GM19035 (cell line): Measurements from ENCODE around the gene STARD6.
"Not testable (repeated sequence)": the region's sequence is repeated elsewhere in the genome, so short reads cannot be mapped to it uniquely, and the experiment has no call there.

Experiments used
- ATAC-seq: cut with Tn5 transposase; IDR thresholded peaks from one replicate; pipeline ENCODE4 v1.9.1; 2021; ENCODE audit not compliant: unreplicated experiment

STARD6 gene

GRCh38 chr18:54357660-54358494 lies at the start of gene STARD6, which contains the start of gene C18orf54:
TSS of gene STARD6 (minus strand) at chr18:54357858. CDS start at chr18:54354573, 3,285 bp downstream.
TSS of gene C18orf54 (plus strand) at chr18:54357906. CDS start at chr18:54360573, 2,667 bp downstream.
- ATAC-seq = peak; percentile 94

- ATAC-seq = no peak
These were observed 47.6 kb upstream of the STARD6 start for GRCh38 chr18:54405290-54405689.

GRCh38 chr18:54396760-54397159 lies 39.1 kb upstream of the STARD6 start:
- no peak for ATAC-seq

- no peak for ATAC-seq
These were observed 36.1 kb upstream of the STARD6 start for GRCh38 chr18:54393648-54394294.

- ATAC-seq = no peak
These were observed 34.9 kb upstream of the STARD6 start for GRCh38 chr18:54392543-54393023.

GRCh38 chr18:54390838-54391237 lies 33.2 kb upstream of the STARD6 start:
- ATAC-seq = no peak

GRCh38 chr18:54389143-54389505 lies 31.5 kb upstream of the STARD6 start:
- peak; percentile 8 for ATAC-seq

GRCh38 chr18:54388203-54389142 lies 30.8 kb upstream of the STARD6 start:
- ATAC-seq = peak; percentile 89

GRCh38 chr18:54387631-54388030 lies 30.0 kb upstream of the STARD6 start:
- no peak for ATAC-seq

- ATAC-seq = not testable (repeated sequence)
These were observed 29.3 kb upstream of the STARD6 start for GRCh38 chr18:54386800-54387495.

GRCh38 chr18:54386043-54386442 lies 28.4 kb upstream of the STARD6 start:
- ATAC-seq = no peak

GRCh38 chr18:54382733-54383252 lies 25.1 kb upstream of the STARD6 start:
- ATAC-seq = no peak

GRCh38 chr18:54382076-54382475 lies 24.4 kb upstream of the STARD6 start:
- ATAC-seq = no peak

GRCh38 chr18:54381640-54382039 lies 24.0 kb upstream of the STARD6 start:
- no peak for ATAC-seq

- ATAC-seq = no peak
These were observed 20.4 kb upstream of the STARD6 start for GRCh38 chr18:54378057-54378456.

- ATAC-seq = no peak
These were observed 2.7 kb upstream of the STARD6 start for GRCh38 chr18:54360406-54360805.

- no peak for ATAC-seq
These were observed 1.6 kb upstream of the STARD6 start for GRCh38 chr18:54359233-54359632.

- ATAC-seq = peak; percentile 14
These were observed 910 bp upstream of the STARD6 start for GRCh38 chr18:54358495-54359040.

GRCh38 chr18:54357082-54357659 lies 487 bp downstream of the STARD6 start:
- peak; percentile 45 for ATAC-seq
